HepG2 (cell line): Measurements from ENCODE around the gene CTDSPL2. TPM values are rescaled to one million over a fixed set of nuclear protein-coding genes. Genes with fewer than 3 reads are reported as not detected.

Experiments
- FOXA1 ChIP-seq, 2 experiments: fragments of 450-650 bp in 1 of 2; sonication (generic) in 1 of 2; formaldehyde crosslinking in 1 of 2; IDR thresholded peaks; 2 replicates each; pipeline versions ENCODE4 v1.4.0 to v1.6.1; 2016 to 2020; ENCODE audit warnings: missing genetic modification reagents in 1 of 2
- RXRA ChIP-seq: sonication (generic); formaldehyde crosslinking; IDR thresholded peaks from 2 replicates; pipeline ENCODE4 v1.5.1; 2020; ENCODE audit warnings: missing genetic modification reagents
- SMAD1 ChIP-seq: sonication (generic); formaldehyde crosslinking; IDR thresholded peaks from 2 replicates; pipeline ENCODE4 v1.4.0; 2020; ENCODE audit warnings: missing genetic modification reagents, low read depth, mild to moderate bottlenecking, borderline replicate concordance
- SRSF9 ChIP-seq: fragments of 200-400 bp; formaldehyde crosslinking; IDR thresholded peaks from 2 replicates; pipeline ENCODE4 v1.6.1; 2018; ENCODE audit warnings: borderline replicate concordance, mild to moderate bottlenecking, low read depth, low read length; ENCODE audit not compliant: insufficient read depth, poor library complexity, severe bottlenecking
- TEAD3 ChIP-seq: optimal IDR thresholded peaks from 2 replicates; pipeline ENCODE3; 2016; ENCODE audit warnings: borderline replicate concordance
- U2AF1 ChIP-seq: fragments of 200-400 bp; formaldehyde crosslinking; optimal IDR thresholded peaks from 2 replicates; pipeline ENCODE3; 2017; ENCODE audit warnings: mild to moderate bottlenecking, low read depth, low read length
- ZNF136 ChIP-seq: sonication (generic); formaldehyde crosslinking; IDR thresholded peaks from 2 replicates; pipeline ENCODE4 v1.8.1; 2022; ENCODE audit warnings: low read depth, mild to moderate bottlenecking, moderate library complexity, missing genetic modification reagents
- ZNF44 ChIP-seq: sonication (generic); formaldehyde crosslinking; IDR thresholded peaks from 2 replicates; pipeline ENCODE4 v1.5.1; 2020; ENCODE audit warnings: mild to moderate bottlenecking, missing genetic modification reagents
- ZNF441 ChIP-seq: sonication (generic); formaldehyde crosslinking; IDR thresholded peaks from 2 replicates; pipeline ENCODE4 v1.7.0; 2021; ENCODE audit warnings: missing genetic modification reagents, borderline replicate concordance
- ZNF484 ChIP-seq: sonication (generic); formaldehyde crosslinking; IDR thresholded peaks from 2 replicates; pipeline ENCODE4 v1.5.1; 2020; ENCODE audit warnings: mild to moderate bottlenecking, low read depth, missing genetic modification reagents, borderline replicate concordance
- ZSCAN9 ChIP-seq: IDR thresholded peaks from 2 replicates; pipeline ENCODE4 v1.6.1; 2016; ENCODE audit warnings: borderline replicate concordance
- polyA plus RNA-seq, 8 experiments: library from polyadenylated mRNA; depleted of rRNA in 3 of 8; stranded (reverse) in 7 of 8; unstranded in 1 of 8; fragments of >200 nt; fragmentation: Illumina TruSeq in 4 of 8; extraction: Trizol in 4 of 8; gene quantifications; 2 replicates each; pipeline versions ENCODE4 v1.2.1 to v1.2.3, GENCODE V29; 2011 to 2016; ENCODE audit warnings: low read depth in 4 of 8, missing spikeins in 1 of 8, mixed read lengths in 1 of 8; ENCODE audit not compliant: insufficient read depth in 1 of 8
- total RNA-seq, 5 experiments: library from RNA; depleted of rRNA; stranded (reverse); fragments of >200 nt; fragmentation: Illumina TruSeq; extraction: Trizol; gene quantifications; 2 replicates each; pipeline ENCODE4 v1.2.3, GENCODE V29; 2016; ENCODE audit warnings: low read depth in 1 of 5
- TF ChIP-seq, protein P1 (sequence below): IDR thresholded peaks from 2 replicates; pipeline ENCODE4 v1.6.1; 2016
- TF ChIP-seq, protein P2 (sequence below): sonication (generic); formaldehyde crosslinking; IDR thresholded peaks from 2 replicates; pipeline ENCODE4 v1.8.1; 2023; ENCODE audit warnings: missing genetic modification reagents, mild to moderate bottlenecking, borderline replicate concordance
- TF ChIP-seq, protein P3 (sequence below): sonication (generic); formaldehyde crosslinking; IDR thresholded peaks from 2 replicates; pipeline ENCODE4 v1.9.0; 2021; ENCODE audit warnings: missing genetic modification reagents, mild to moderate bottlenecking, borderline replicate concordance
- TF ChIP-seq, protein P4 (sequence below): sonication (generic); formaldehyde crosslinking; conservative IDR thresholded peaks from 2 replicates; pipeline ENCODE4 v1.4.0; 2020; ENCODE audit warnings: missing genetic modification reagents
- TF ChIP-seq, protein P5 (sequence below): sonication (generic); formaldehyde crosslinking; IDR thresholded peaks from 2 replicates; pipeline ENCODE4 v1.5.0; 2020; ENCODE audit warnings: missing genetic modification reagents
- TF ChIP-seq, protein P6 (sequence below): sonication (generic); formaldehyde crosslinking; IDR thresholded peaks from 2 replicates; pipeline ENCODE4 v1.5.0; 2020; ENCODE audit warnings: mild to moderate bottlenecking, missing genetic modification reagents

Gene CTDSPL2
- total and polyA plus RNA-seq, 2 of the 13 experiments (the other 11 are each of a cell fraction or from before 2014, with no cell fraction given): 37.4 to 56.2 TPM

DNA sequence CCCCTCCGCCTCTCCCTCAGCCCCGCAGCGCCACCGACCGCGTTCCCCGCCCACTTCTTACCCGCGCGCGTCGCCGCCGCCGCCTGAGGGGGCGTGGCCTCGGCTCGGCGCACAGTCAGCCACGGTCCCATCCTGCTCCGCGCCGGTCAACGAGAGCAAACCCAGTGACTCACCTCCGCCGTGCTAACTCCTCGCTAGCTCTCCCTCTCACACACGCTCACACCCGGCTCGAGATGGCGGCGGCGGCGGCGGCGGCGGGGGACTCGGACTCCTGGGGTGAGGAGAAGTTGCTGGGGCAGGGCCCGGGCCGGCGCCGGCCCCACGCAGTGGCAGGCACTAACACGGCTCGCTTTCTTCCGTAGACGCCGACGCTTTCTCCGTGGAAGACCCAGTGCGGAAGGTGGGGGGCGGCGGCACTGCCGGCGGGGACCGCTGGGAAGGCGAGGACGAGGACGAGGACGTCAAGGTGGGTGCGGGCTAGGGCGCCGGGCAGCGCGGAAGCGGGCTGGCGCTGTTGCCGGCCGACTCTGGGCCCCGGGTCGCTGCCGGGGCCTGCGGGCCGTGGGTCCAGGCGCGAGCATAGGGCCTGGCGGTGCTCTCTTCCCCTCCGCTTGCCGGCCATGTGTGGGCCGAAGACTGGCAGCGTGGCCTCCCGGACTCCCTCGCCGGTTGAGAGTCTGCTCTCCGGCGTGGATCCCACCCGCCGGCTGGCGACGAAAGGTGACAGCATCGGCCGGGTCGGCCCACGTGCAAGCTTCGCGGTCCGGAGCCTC, 109.7 kb downstream of the CTDSPL2 start, which contains the start of gene EIF3J (continued):
- TF ChIP-seq, protein P1, sequence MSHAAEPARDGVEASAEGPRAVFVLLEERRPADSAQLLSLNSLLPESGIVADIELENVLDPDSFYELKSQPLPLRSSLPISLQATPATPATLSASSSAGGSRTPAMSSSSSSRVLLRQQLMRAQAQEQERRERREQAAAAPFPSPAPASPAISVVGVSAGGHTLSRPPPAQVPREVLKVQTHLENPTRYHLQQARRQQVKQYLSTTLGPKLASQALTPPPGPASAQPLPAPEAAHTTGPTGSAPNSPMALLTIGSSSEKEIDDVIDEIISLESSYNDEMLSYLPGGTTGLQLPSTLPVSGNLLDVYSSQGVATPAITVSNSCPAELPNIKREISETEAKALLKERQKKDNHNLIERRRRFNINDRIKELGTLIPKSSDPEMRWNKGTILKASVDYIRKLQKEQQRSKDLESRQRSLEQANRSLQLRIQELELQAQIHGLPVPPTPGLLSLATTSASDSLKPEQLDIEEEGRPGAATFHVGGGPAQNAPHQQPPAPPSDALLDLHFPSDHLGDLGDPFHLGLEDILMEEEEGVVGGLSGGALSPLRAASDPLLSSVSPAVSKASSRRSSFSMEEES (CRISPR knock-in tag): peak; percentile 52; the same call in 1 of the 2 replicates
- TF ChIP-seq, protein P2, sequence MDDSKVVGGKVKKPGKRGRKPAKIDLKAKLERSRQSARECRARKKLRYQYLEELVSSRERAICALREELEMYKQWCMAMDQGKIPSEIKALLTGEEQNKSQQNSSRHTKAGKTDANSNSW (CRISPR knock-in tag): no peak
- TF ChIP-seq TEAD3 (CRISPR knock-in tag) (no peak), SRSF9 (no peak), U2AF1 (no peak), ZNF441 (0 out of 2 replicates have a peak, but pooled peaks have one; percentile 19), ZNF136 (no peak), FOXA1 (IDR thresholded peaks at IDR 0.05) (no peak), FOXA1 (CRISPR knock-in tag; IDR thresholded peaks at IDR 0.05) (0 out of 2 replicates have a peak, but pooled peaks have one; percentile 3), ZNF484 (no peak), ZNF44 (CRISPR knock-in tag) (no peak), SMAD1 (CRISPR knock-in tag) (peak; percentile 95), ZSCAN9 (CRISPR knock-in tag) (peak; percentile 22; the same call in 1 of the 2 replicates), RXRA (no peak; the same call in 1 of the 2 replicates)
- TF ChIP-seq, protein P3, sequence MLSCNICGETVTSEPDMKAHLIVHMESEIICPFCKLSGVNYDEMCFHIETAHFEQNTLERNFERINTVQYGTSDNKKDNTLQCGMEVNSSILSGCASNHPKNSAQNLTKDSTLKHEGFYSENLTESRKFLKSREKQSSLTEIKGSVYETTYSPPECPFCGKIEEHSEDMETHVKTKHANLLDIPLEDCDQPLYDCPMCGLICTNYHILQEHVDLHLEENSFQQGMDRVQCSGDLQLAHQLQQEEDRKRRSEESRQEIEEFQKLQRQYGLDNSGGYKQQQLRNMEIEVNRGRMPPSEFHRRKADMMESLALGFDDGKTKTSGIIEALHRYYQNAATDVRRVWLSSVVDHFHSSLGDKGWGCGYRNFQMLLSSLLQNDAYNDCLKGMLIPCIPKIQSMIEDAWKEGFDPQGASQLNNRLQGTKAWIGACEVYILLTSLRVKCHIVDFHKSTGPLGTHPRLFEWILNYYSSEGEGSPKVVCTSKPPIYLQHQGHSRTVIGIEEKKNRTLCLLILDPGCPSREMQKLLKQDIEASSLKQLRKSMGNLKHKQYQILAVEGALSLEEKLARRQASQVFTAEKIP (CRISPR knock-in tag): 0 out of 2 replicates have a peak, but pooled peaks have one; percentile 86
- TF ChIP-seq, protein P4, sequence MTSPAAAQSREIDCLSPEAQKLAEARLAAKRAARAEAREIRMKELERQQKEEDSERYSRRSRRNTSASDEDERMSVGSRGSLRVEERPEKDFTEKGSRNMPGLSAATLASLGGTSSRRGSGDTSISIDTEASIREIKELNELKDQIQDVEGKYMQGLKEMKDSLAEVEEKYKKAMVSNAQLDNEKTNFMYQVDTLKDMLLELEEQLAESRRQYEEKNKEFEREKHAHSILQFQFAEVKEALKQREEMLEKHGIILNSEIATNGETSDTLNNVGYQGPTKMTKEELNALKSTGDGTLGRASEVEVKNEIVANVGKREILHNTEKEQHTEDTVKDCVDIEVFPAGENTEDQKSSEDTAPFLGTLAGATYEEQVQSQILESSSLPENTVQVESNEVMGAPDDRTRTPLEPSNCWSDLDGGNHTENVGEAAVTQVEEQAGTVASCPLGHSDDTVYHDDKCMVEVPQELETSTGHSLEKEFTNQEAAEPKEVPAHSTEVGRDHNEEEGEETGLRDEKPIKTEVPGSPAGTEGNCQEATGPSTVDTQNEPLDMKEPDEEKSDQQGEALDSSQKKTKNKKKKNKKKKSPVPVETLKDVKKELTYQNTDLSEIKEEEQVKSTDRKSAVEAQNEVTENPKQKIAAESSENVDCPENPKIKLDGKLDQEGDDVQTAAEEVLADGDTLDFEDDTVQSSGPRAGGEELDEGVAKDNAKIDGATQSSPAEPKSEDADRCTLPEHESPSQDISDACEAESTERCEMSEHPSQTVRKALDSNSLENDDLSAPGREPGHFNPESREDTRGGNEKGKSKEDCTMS (CRISPR knock-in tag): no peak
- TF ChIP-seq, protein P5, sequence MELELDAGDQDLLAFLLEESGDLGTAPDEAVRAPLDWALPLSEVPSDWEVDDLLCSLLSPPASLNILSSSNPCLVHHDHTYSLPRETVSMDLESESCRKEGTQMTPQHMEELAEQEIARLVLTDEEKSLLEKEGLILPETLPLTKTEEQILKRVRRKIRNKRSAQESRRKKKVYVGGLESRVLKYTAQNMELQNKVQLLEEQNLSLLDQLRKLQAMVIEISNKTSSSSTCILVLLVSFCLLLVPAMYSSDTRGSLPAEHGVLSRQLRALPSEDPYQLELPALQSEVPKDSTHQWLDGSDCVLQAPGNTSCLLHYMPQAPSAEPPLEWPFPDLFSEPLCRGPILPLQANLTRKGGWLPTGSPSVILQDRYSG (CRISPR knock-in tag): 0 out of 2 replicates have a peak, but pooled peaks have one; percentile 48
- TF ChIP-seq, protein P6, sequence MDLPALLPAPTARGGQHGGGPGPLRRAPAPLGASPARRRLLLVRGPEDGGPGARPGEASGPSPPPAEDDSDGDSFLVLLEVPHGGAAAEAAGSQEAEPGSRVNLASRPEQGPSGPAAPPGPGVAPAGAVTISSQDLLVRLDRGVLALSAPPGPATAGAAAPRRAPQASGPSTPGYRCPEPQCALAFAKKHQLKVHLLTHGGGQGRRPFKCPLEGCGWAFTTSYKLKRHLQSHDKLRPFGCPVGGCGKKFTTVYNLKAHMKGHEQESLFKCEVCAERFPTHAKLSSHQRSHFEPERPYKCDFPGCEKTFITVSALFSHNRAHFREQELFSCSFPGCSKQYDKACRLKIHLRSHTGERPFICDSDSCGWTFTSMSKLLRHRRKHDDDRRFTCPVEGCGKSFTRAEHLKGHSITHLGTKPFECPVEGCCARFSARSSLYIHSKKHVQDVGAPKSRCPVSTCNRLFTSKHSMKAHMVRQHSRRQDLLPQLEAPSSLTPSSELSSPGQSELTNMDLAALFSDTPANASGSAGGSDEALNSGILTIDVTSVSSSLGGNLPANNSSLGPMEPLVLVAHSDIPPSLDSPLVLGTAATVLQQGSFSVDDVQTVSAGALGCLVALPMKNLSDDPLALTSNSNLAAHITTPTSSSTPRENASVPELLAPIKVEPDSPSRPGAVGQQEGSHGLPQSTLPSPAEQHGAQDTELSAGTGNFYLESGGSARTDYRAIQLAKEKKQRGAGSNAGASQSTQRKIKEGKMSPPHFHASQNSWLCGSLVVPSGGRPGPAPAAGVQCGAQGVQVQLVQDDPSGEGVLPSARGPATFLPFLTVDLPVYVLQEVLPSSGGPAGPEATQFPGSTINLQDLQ (CRISPR knock-in tag): peak; percentile 62; the same call in 1 of the 2 replicates
